Measurements from ENCODE around the gene SEMA4F.

The SEMA4F gene

DNA sequence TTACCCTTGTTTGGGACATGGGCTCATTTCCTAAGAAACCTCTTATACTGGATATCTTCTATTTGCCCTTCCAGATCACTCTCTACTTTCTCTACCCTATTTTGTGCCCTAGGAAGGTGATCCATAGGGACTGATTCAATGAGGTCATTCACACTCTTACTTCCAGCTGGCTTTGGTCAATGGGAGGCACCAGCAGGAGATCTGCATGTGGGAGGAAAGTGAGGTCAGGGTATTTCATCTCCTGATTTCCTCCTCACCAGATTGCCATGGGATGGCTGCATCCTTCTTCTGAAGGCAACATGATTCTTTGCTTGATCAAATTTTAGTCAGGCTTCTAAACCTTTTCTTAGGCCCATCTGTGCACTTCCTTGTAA, 21.1 kb upstream of the SEMA4F start:
- H3K9me3 ChIP-seq (ENCODE audit: insufficient read depth, low read depth, low read length) = no peaks in the 10 kb centered on the region
- no peak overlapping the region for H3K27ac ChIP-seq (ENCODE audit: low read depth, low read length)
- H3K4me1 ChIP-seq (ENCODE audit: insufficient read depth, low read length) = peaks cover 16% of the 10 kb centered on the region
- H3K27me3 ChIP-seq (ENCODE audit: insufficient read depth, low read length) = no peaks in the 10 kb centered on the region
- no peaks in the 10 kb centered on the region for H3K36me3 ChIP-seq (ENCODE audit: insufficient read depth, low read length)
- no peak overlapping the region for H3K4me3 ChIP-seq (ENCODE audit: low read length)
- H3K9ac ChIP-seq (ENCODE audit: low read depth, low read length) = no peak overlapping the region

DNA sequence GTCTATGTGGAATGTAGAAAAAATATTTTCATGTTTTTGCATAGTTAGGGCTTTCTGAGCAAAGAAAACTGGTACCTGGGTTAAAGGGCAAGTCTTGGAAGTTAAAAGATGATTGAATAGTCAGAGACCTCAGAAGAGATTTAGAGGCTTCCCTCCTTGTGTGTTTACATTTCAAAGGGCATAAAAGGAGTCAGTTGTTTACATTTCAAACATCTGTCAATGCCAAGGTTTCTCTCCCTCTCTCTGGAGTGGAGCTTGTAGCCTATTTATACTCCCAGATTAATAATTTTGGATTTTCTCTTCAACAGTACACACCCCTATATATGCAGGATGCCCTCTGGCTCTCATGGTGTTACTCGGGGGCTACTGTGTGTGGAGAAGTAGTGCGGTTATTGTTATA, 14.5 kb upstream of the SEMA4F start:
- Histone ChIP-seq H3K4me1 (ENCODE audit: insufficient read depth, low read length) (no peaks in the 10 kb centered on the region), H3K9me3 (ENCODE audit: insufficient read depth, low read depth, low read length) (no peaks in the 10 kb centered on the region), H3K27ac (ENCODE audit: low read depth, low read length) (no peak overlapping the region), H3K27me3 (ENCODE audit: insufficient read depth, low read length) (no peaks in the 10 kb centered on the region), H3K36me3 (ENCODE audit: insufficient read depth, low read length) (no peaks in the 10 kb centered on the region), H3K9ac (ENCODE audit: low read depth, low read length) (no peak overlapping the region), H3K4me3 (ENCODE audit: low read length) (no peak overlapping the region)
- no CpG with 5 or more reads among the region's 2 CpGs for WGBS

DNA sequence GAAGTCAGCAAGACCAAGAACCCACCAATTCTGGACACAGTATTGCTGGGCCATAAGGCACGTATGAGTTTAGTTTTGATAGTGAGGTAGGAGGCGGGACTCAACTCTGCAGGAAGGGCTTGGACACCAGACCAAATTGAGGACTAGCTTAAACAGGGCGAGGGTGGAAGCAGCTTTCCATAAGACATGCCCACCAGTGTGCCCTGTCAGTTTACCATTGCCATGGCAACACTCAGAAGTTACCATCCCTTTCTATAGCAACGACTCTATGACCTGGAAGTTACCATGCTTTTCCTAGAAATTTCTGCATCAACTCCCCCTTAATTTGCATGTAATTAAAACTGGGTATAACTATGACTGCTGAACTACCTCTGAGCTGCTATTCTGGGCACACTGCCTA, 8.7 kb upstream of the SEMA4F start:
- Histone ChIP-seq H3K36me3 (ENCODE audit: insufficient read depth, low read length) (no peaks in the 10 kb centered on the region), H3K27ac (ENCODE audit: low read depth, low read length) (no peak overlapping the region), H3K27me3 (ENCODE audit: insufficient read depth, low read length) (peaks cover 15% of the 10 kb centered on the region), H3K4me3 (ENCODE audit: low read length) (no peak overlapping the region), H3K4me1 (ENCODE audit: insufficient read depth, low read length) (peaks cover 10% of the 10 kb centered on the region), H3K9me3 (ENCODE audit: insufficient read depth, low read depth, low read length) (no peaks in the 10 kb centered on the region), H3K9ac (ENCODE audit: low read depth, low read length) (no peak overlapping the region)
- WGBS = 83% methylated on average over 4 of the region's 4 CpGs

DNA sequence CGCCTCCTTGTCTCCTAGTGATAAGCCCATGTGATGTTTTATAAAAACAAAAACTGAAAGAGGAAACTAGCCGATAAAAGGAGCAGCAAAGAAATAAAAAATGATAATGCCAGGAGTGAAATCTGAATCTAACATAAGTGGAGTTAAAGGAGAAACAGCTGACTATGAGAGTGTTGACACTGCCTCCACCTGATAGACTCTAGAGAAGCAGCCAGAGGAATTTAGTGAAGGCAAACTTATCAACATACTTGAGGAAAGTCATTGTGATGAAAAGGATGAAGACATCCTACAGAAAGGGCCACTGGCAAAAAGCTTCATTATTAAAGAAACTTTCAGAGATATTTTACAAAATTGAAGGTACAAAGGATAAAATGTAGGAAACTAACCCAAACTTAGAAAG, 7.8 kb upstream of the SEMA4F start:
- Histone ChIP-seq H3K36me3 (ENCODE audit: insufficient read depth, low read length) (no peaks in the 10 kb centered on the region), H3K4me3 (ENCODE audit: low read length) (no peak overlapping the region), H3K9me3 (ENCODE audit: insufficient read depth, low read depth, low read length) (no peaks in the 10 kb centered on the region), H3K27me3 (ENCODE audit: insufficient read depth, low read length) (peaks cover 15% of the 10 kb centered on the region), H3K4me1 (ENCODE audit: insufficient read depth, low read length) (peaks cover 10% of the 10 kb centered on the region), H3K27ac (ENCODE audit: low read depth, low read length) (no peak overlapping the region), H3K9ac (ENCODE audit: low read depth, low read length) (no peak overlapping the region)
- WGBS = 91% methylated on average over 2 of the region's 2 CpGs

DNA sequence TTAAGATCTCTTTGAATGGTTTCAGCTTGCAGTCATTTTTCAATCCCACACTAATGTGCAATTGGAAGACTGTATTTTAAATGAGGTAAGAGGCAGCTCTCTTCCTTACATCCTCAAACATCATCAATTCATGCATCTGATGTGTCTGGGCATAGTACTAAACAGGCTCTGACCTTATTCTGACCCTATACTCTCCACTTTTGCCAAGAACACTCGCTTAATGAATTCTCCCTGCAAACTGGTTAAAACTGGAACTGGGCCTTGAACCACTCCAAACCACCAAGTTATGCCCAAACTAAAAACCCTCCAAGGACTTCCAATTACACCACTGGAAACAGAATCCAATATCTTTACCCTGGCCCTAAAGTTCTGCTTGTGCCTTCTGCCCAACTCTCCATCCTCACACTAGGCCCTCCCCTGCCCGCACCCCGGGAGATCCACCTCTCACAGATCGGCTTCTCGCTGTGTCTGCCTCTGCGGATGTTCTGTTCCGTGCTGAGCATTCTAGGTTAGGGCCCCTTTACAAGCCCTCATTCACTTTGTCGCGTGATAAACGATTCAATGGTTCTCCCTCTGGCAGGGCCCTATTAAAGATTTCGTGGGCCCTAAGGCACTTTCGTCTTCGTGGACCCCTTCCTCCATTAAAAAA, 7.1 kb upstream of the SEMA4F start:
- 86% methylated on average over 11 of the region's 13 CpGs for WGBS
- peaks cover 10% of the 10 kb centered on the region for H3K4me1 ChIP-seq (ENCODE audit: insufficient read depth, low read length)
- no peaks in the 10 kb centered on the region for H3K36me3 ChIP-seq (ENCODE audit: insufficient read depth, low read length)
- H3K9me3 ChIP-seq (ENCODE audit: insufficient read depth, low read depth, low read length) = no peaks in the 10 kb centered on the region
- H3K9ac ChIP-seq (ENCODE audit: low read depth, low read length) = no peak overlapping the region
- no peak overlapping the region for H3K4me3 ChIP-seq (ENCODE audit: low read length)
- H3K27ac ChIP-seq (ENCODE audit: low read depth, low read length) = no peak overlapping the region
- H3K27me3 ChIP-seq (ENCODE audit: insufficient read depth, low read length) = peaks cover 15% of the 10 kb centered on the region

DNA sequence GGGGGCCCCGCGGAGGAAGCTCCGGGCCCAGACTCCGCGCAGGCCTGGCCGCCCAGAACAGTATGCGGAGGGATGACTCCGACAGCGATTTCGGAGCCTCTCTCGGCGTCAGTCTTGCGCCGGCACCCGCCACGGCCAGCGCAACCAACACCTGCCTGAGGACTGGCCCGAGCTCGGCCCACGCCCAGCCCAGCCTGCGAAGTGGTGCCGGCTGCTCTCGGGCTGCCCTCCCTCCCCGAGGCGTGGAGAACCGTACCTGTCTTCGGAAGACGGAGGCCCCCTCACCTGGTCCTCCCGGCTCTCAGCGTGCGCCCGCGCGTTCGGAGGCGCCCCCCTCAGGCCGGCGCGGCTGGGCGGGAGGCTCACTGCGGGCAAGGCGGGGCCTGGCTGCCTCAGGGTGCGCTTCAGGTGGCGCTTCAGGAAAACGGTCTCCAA, 6.0 kb upstream of the SEMA4F start, which contains the start of gene M1AP:
TSS of gene M1AP (minus strand) at position 322 of the 435 bp plus-strand sequence. CDS start 8,055 bp downstream, outside the sequence.
- Histone ChIP-seq H3K27me3 (ENCODE audit: insufficient read depth, low read length) (peaks cover 15% of the 10 kb centered on the region), H3K4me3 (ENCODE audit: low read length) (peak within 1 kb of the TSS; percentile 62), H3K36me3 (ENCODE audit: insufficient read depth, low read length) (no peaks in the 10 kb centered on the region), H3K9me3 (ENCODE audit: insufficient read depth, low read depth, low read length) (no peaks in the 10 kb centered on the region), H3K4me1 (ENCODE audit: insufficient read depth, low read length) (peaks cover 10% of the 10 kb centered on the region), H3K9ac (ENCODE audit: low read depth, low read length) (peak within 1 kb of the TSS; percentile 63), H3K27ac (ENCODE audit: low read depth, low read length) (no peak within 1 kb of the TSS)
- 52% methylated on average over 45 of the region's 45 CpGs for WGBS

DNA sequence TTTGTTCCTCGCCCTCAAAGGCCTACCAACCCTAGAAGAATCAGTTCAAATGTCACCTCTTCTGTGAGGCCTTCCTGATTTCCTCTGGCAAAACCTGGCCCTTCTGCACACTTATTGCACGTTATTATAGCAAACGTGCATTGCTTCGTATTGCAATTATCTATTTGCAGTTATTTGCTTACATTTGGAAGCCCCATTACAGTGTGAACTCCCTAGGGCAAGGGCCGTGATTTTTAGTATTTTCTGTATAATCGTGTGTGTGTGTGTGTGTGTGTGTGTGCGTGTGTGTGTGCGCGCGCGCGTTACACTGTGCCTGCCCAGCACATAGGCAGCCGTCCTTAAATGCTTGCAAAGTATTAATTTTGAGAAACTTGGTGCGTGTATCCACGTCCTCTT, 460 bp upstream of the SEMA4F start:
- Histone ChIP-seq H3K4me3 (ENCODE audit: low read length) (peak overlapping the region; percentile 71), H3K27me3 (ENCODE audit: insufficient read depth, low read length) (peaks cover 23% of the 10 kb centered on the region), H3K36me3 (ENCODE audit: insufficient read depth, low read length) (no peaks in the 10 kb centered on the region), H3K27ac (ENCODE audit: low read depth, low read length) (no peak overlapping the region), H3K9ac (ENCODE audit: low read depth, low read length) (no peak overlapping the region), H3K4me1 (ENCODE audit: insufficient read depth, low read length) (no peaks in the 10 kb centered on the region), H3K9me3 (ENCODE audit: insufficient read depth, low read depth, low read length) (no peaks in the 10 kb centered on the region)
- 33% methylated on average over 15 of the region's 15 CpGs for WGBS

DNA sequence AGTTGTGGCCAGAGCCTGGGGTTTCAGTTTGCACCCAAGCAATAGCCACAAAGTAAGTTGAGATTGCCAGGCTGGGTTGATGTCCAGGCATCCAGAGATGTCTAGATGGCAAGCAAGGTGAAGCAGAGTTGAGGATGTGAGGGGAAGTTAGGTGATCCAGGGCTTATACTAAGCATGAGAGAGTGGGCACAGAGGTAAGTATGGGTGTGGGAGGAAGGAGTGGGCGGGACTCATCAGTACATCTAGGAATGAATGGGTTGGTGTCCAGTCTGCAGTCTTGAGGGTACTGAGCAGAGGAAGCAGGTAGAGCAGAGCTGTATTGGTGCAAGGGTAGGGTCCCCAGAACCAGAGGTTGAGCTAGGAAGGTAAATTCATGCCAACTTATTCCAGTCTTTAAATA, 1.5 kb downstream of the SEMA4F start:
- 91% methylated on average over 1 of the region's 1 CpG for WGBS
- no peak overlapping the region for H3K4me3 ChIP-seq (ENCODE audit: low read length)
- peaks cover 17% of the 10 kb centered on the region for H3K27me3 ChIP-seq (ENCODE audit: insufficient read depth, low read length)
- H3K27ac ChIP-seq (ENCODE audit: low read depth, low read length) = no peak overlapping the region
- no peaks in the 10 kb centered on the region for H3K36me3 ChIP-seq (ENCODE audit: insufficient read depth, low read length)
- no peak overlapping the region for H3K9ac ChIP-seq (ENCODE audit: low read depth, low read length)
- no peaks in the 10 kb centered on the region for H3K4me1 ChIP-seq (ENCODE audit: insufficient read depth, low read length)
- H3K9me3 ChIP-seq (ENCODE audit: insufficient read depth, low read depth, low read length) = no peaks in the 10 kb centered on the region

GRCh38 chr2:74658516-74658915, 4.5 kb downstream of the SEMA4F start:
- Histone ChIP-seq H3K4me1 (ENCODE audit: insufficient read depth, low read length) (no peaks in the 10 kb centered on the region), H3K36me3 (ENCODE audit: insufficient read depth, low read length) (no peaks in the 10 kb centered on the region), H3K27me3 (ENCODE audit: insufficient read depth, low read length) (peaks cover 17% of the 10 kb centered on the region), H3K27ac (ENCODE audit: low read depth, low read length) (no peak overlapping the region), H3K9me3 (ENCODE audit: insufficient read depth, low read depth, low read length) (no peaks in the 10 kb centered on the region), H3K4me3 (ENCODE audit: low read length) (no peak overlapping the region), H3K9ac (ENCODE audit: low read depth, low read length) (no peak overlapping the region)
- WGBS = 89% methylated on average over 2 of the region's 2 CpGs

DNA sequence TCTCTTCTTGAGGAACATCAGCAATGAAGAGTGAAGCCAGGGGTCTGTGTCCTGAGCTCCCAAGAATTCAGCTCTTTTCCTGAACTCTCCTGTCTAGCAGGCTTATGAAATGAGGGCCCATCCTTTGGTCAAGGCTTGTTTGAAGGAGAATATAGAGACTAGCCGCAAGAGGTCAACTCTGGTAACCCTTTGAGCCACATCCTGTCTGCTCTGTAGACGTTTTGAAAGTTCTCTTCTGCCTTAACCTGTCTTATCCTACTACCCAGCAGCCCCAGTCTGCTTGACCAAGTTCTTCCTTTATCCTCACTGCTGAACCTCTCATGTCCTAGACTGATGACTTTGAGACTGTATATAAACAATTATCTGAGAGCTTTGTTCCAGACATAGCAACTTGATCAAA, 5.4 kb downstream of the SEMA4F start:
- WGBS = 93% methylated on average over 2 of the region's 2 CpGs
- Histone ChIP-seq H3K27ac (ENCODE audit: low read depth, low read length) (no peak overlapping the region), H3K27me3 (ENCODE audit: insufficient read depth, low read length) (peaks cover 14% of the 10 kb centered on the region), H3K4me1 (ENCODE audit: insufficient read depth, low read length) (no peaks in the 10 kb centered on the region), H3K36me3 (ENCODE audit: insufficient read depth, low read length) (no peaks in the 10 kb centered on the region), H3K9ac (ENCODE audit: low read depth, low read length) (no peak overlapping the region), H3K4me3 (ENCODE audit: low read length) (no peak overlapping the region), H3K9me3 (ENCODE audit: insufficient read depth, low read depth, low read length) (no peaks in the 10 kb centered on the region)

DNA sequence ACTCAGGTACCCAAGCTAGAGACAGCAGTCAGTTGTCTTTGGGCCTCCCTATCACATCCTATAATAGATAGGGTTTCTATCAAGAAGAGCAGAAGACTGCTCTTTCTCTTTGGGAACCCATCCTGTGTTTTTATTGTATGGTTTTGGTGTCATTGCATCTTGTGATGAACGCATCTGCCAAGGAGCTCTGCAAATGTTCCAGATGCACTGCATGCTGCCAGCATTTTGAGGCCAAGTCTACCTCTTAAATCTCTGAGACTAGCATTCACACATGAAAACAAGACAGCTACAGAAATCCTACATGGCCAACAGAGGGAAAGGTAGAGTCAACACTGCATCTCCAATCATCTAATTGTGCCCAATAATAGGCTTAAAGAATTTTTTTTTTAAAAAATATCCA, 14.0 kb downstream of the SEMA4F start:
- no peaks in the 10 kb centered on the region for H3K27me3 ChIP-seq (ENCODE audit: insufficient read depth, low read length)
- no peaks in the 10 kb centered on the region for H3K4me1 ChIP-seq (ENCODE audit: insufficient read depth, low read length)
- H3K27ac ChIP-seq (ENCODE audit: low read depth, low read length) = no peak overlapping the region
- 90% methylated on average over 1 of the region's 1 CpG for WGBS
- no peaks in the 10 kb centered on the region for H3K36me3 ChIP-seq (ENCODE audit: insufficient read depth, low read length)
- no peak overlapping the region for H3K9ac ChIP-seq (ENCODE audit: low read depth, low read length)
- H3K4me3 ChIP-seq (ENCODE audit: low read length) = no peak overlapping the region
- no peaks in the 10 kb centered on the region for H3K9me3 ChIP-seq (ENCODE audit: insufficient read depth, low read depth, low read length)

DNA sequence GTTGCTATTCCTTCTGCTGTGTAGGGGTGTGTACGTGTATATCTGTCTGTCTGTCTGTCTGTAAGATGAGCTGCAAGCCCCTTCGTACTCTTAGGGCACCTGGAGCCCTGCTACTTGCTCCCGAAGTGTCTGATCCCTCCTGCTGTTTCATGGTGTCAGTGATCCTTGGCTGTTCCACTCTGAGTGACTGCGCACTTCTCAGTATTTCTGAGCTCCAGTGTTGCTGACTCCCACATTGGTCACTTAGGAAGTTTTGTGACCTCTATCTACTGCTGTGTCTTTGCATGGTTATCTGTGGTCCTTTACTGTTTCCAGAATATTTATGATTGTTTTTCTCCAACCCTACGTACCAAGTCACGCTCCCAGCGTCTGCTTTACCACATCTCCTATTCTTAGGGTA, 16.2 kb downstream of the SEMA4F start:
- Histone ChIP-seq H3K36me3 (ENCODE audit: insufficient read depth, low read length) (no peaks in the 10 kb centered on the region), H3K4me1 (ENCODE audit: insufficient read depth, low read length) (no peaks in the 10 kb centered on the region), H3K9me3 (ENCODE audit: insufficient read depth, low read depth, low read length) (no peaks in the 10 kb centered on the region), H3K9ac (ENCODE audit: low read depth, low read length) (no peak overlapping the region), H3K27me3 (ENCODE audit: insufficient read depth, low read length) (no peaks in the 10 kb centered on the region), H3K4me3 (ENCODE audit: low read length) (no peak overlapping the region), H3K27ac (ENCODE audit: low read depth, low read length) (no peak overlapping the region)
- 95% methylated on average over 7 of the region's 7 CpGs for WGBS

Measured in HUES64 (cell line).